ENCODE data around the gene SPACA7. TPM values are rescaled to one million over a fixed set of nuclear protein-coding genes. Genes with fewer than 3 reads are reported as not detected.

SPACA7 gene
- total and polyA plus RNA-seq, 4 donors = not detected

GRCh38 chr13:112363867-112364528, 12.2 kb upstream of the SPACA7 start:
- no peaks in the 10 kb centered on the region for H3K36me3 ChIP-seq (ENCODE audit: control insufficient read depth in 4 of 4, insufficient read depth in 4 of 4, low read length in 4 of 4)
- peaks cover 0 to 15% (median 3%) of the 10 kb centered on the region in 4 donors for H3K9me3 ChIP-seq (ENCODE audit: control insufficient read depth in 4 of 4, insufficient read depth in 3 of 4, low read length in 3 of 4)
- WGBS, 2 donors = 59 to 66% methylated on average over 12 of the region's 12 CpGs
- ATAC-seq (ENCODE audit: insufficient read depth, low FRiP score) (no peak), DNase-seq (no peak)
- no peak for TF ChIP-seq CTCF (IDR thresholded peaks at IDR 0.05; ENCODE audit: control extremely low read depth, extremely low read depth)
- H3K4me3 ChIP-seq = no peak overlapping the region
- no peak overlapping the region for H3K27ac ChIP-seq (ENCODE audit: low read depth in 1 of 2, low read length in 1 of 2)
- peaks cover 0 to 8% (median 0%) of the 10 kb centered on the region in 3 donors for H3K27me3 ChIP-seq (ENCODE audit: control insufficient read depth in 3 of 3, insufficient read depth in 3 of 3, low read length in 2 of 3)
- no peaks in the 10 kb centered on the region for H3K4me1 ChIP-seq (ENCODE audit: control insufficient read depth in 5 of 5, insufficient read depth in 5 of 5, low read length in 5 of 5)
- H3K9ac ChIP-seq (ENCODE audit: insufficient read depth in 1 of 2, low read length in 2 of 2) = no peak overlapping the region

- Histone ChIP-seq H3K27me3 (ENCODE audit: control insufficient read depth in 3 of 3, insufficient read depth in 3 of 3, low read length in 2 of 3) (peaks cover 0 to 18% (median 0%) of the 10 kb centered on the region in 3 donors), H3K4me1 (ENCODE audit: control insufficient read depth in 5 of 5, insufficient read depth in 5 of 5, low read length in 5 of 5) (no peaks in the 10 kb centered on the region), H3K4me3 (no peak overlapping the region), H3K27ac (ENCODE audit: low read depth in 1 of 2, low read length in 1 of 2) (no peak overlapping the region), H3K36me3 (ENCODE audit: control insufficient read depth in 4 of 4, insufficient read depth in 4 of 4, low read length in 4 of 4) (no peaks in the 10 kb centered on the region), H3K9me3 (ENCODE audit: control insufficient read depth in 4 of 4, insufficient read depth in 3 of 4, low read length in 3 of 4) (peaks cover 0 to 15% (median 3%) of the 10 kb centered on the region in 4 donors), H3K9ac (ENCODE audit: insufficient read depth in 1 of 2, low read length in 2 of 2) (no peak overlapping the region)
- ATAC-seq (ENCODE audit: insufficient read depth, low FRiP score) = no peak
- TF ChIP-seq CTCF (IDR thresholded peaks at IDR 0.05; ENCODE audit: control extremely low read depth, extremely low read depth) = no peak
- WGBS, 2 donors = 67 to 77% methylated on average over 4 of the region's 4 CpGs
- DNase-seq = no peak
Observed at GRCh38 chr13:112366907-112367646, 9.1 kb upstream of the SPACA7 start.

GRCh38 chr13:112368883-112369282, 7.3 kb upstream of the SPACA7 start:
- no peak overlapping the region for H3K27ac ChIP-seq (ENCODE audit: low read depth in 1 of 2, low read length in 1 of 2)
- peaks cover 0 to 19% (median 0%) of the 10 kb centered on the region in 3 donors for H3K27me3 ChIP-seq (ENCODE audit: control insufficient read depth in 3 of 3, insufficient read depth in 3 of 3, low read length in 2 of 3)
- 89 to 95% methylated on average over 8 of the region's 8 CpGs for WGBS, 2 donors
- TF ChIP-seq CTCF (IDR thresholded peaks at IDR 0.05; ENCODE audit: control extremely low read depth, extremely low read depth) = no peak
- DNase-seq (no peak), ATAC-seq (ENCODE audit: insufficient read depth, low FRiP score) (no peak)
- no peak overlapping the region for H3K4me3 ChIP-seq
- H3K9ac ChIP-seq (ENCODE audit: insufficient read depth in 1 of 2, low read length in 2 of 2) = no peak overlapping the region
- no peaks in the 10 kb centered on the region for H3K36me3 ChIP-seq (ENCODE audit: control insufficient read depth in 4 of 4, insufficient read depth in 4 of 4, low read length in 4 of 4)
- H3K9me3 ChIP-seq (ENCODE audit: control insufficient read depth in 4 of 4, insufficient read depth in 3 of 4, low read length in 3 of 4) = peaks cover 0 to 15% (median 3%) of the 10 kb centered on the region in 4 donors
- no peaks in the 10 kb centered on the region for H3K4me1 ChIP-seq (ENCODE audit: control insufficient read depth in 5 of 5, insufficient read depth in 5 of 5, low read length in 5 of 5)

Data from lung (tissue), 12 donors.